Erythroblast (primary cell): ENCODE results near the gene CHGA.

Experiments used
- GATA1 ChIP-seq: IDR thresholded peaks from 2 replicates; pipeline ENCODE4 v1.6.1; 2011; ENCODE audit warnings: low read depth, mild to moderate bottlenecking, control low read depth, low read length, moderate library complexity
- POLR2A ChIP-seq: IDR thresholded peaks from 2 replicates; pipeline ENCODE4 v1.6.1; 2011; ENCODE audit warnings: mild to moderate bottlenecking, low read length

DNA sequence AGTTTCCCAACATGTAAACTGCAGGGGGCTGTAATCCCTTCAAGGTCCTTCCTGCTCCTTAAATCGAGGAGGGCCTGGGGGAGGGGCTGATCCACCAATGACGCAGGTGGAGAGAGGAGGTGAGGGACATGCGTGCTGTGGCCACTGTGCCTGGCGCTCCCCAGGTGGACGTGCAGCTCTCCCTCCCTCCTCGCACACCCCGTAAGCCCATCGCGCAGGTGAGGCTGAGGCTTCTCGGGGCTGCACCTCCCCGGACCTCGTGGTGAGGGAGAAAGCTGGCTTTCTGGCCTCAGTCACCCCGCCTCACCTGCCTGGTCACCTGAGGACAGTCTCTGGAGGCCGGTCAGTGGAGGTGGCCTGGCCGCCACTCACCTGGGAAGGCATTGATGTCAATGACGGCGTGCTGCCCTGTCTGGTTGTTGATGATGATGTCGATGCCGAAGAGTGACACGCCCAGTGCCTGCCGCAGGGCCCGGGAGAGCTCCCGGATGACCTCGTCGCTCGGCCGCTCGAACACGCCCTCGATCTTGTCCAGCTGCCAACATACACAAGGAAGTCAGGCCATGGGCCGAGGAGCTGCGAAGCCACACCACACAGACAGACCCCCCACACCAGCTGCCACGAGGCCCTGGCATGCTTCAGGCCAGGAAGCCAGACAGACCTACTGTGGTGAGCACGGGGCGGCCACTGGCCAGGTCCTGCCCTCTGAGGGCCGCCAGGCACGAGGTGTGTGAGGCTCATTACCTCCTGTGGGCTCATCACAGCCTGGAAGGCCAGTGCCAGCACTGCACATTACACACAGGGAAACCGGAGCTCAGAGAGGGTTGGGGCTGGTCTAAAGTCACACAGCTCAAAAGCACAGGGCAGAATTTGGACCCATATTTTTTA, 23.3 kb downstream of the CHGA start:
- TF ChIP-seq POLR2A, result no peak
- no peak for TF ChIP-seq GATA1
